Neural cell (in vitro differentiated cells): Measurements from ENCODE around the gene DRD2. TPM values are rescaled to one million over a fixed set of nuclear protein-coding genes. Genes with fewer than 3 reads are reported as not detected.

Source experiments
- H2AFZ ChIP-seq: fragments of 200-600, 300-800 bp; sonication (generic), shearing (Covaris generic); 2 replicates; pipeline ENCODE4 v1.6.0; 2014; ENCODE audit warnings: low read depth, mild to moderate bottlenecking, antibody characterized with exemption, low read length, moderate library complexity
- H3F3A ChIP-seq: fragments of 200-600 bp; shearing (Covaris generic); 2 replicates; pipeline ENCODE4 v1.6.1; 2016; ENCODE audit warnings: mild to moderate bottlenecking, moderate library complexity, mixed read lengths, antibody characterized with exemption, low read length; ENCODE audit not compliant: insufficient read depth, poor library complexity, severe bottlenecking
- H3K27ac ChIP-seq: fragments of 200-600, 300-800 bp; sonication (generic), shearing (Covaris generic); 2 replicates; pipeline ENCODE4 v1.5.1; 2014; ENCODE audit warnings: mild to moderate bottlenecking, low read length, moderate library complexity
- H3K27me3 ChIP-seq: fragments of 300-800, 200-600 bp; sonication (generic), shearing (Covaris generic); 2 replicates; pipeline ENCODE4 v1.6.0; 2014; ENCODE audit warnings: mild to moderate bottlenecking, low read depth, low read length, moderate library complexity; ENCODE audit not compliant: insufficient read depth
- H3K36me3 ChIP-seq: fragments of 300-800, 200-600 bp; sonication (generic), shearing (Covaris generic); 2 replicates; pipeline ENCODE4 v1.5.1; 2014; ENCODE audit warnings: mild to moderate bottlenecking, antibody characterized with exemption, low read length, moderate library complexity; ENCODE audit not compliant: insufficient read depth
- H3K4me2 ChIP-seq: fragments of 300-800, 200-600 bp; sonication (generic), shearing (Covaris generic); 2 replicates; pipeline ENCODE4 v1.6.0; 2014; ENCODE audit warnings: mild to moderate bottlenecking, low read length
- H3K4me3 ChIP-seq: fragments of 300-800, 200-600 bp; sonication (generic), shearing (Covaris generic); 2 replicates; pipeline ENCODE4 v1.5.1; 2014; ENCODE audit warnings: mild to moderate bottlenecking, low read length, moderate library complexity
- H3K79me2 ChIP-seq: fragments of 200-600 bp; shearing (Covaris generic); replicated peaks from 2 replicates; pipeline ENCODE4 v1.6.0; 2014; ENCODE audit warnings: mild to moderate bottlenecking, low read length, moderate library complexity; ENCODE audit not compliant: insufficient read depth
- H3K9ac ChIP-seq: fragments of 300-800, 200-600 bp; sonication (generic), shearing (Covaris generic); 2 replicates; pipeline ENCODE4 v1.6.1; 2016; ENCODE audit warnings: mild to moderate bottlenecking, low read length, mixed read lengths
- H3K9me2 ChIP-seq: fragments of 200-600 bp; shearing (Covaris generic); 2 replicates; pipeline ENCODE4 v1.6.1; 2016; ENCODE audit warnings: mild to moderate bottlenecking, low read length, mixed read lengths; ENCODE audit not compliant: insufficient read depth
- H3K9me3 ChIP-seq: fragments of 200-600, 300-800 bp; sonication (generic), shearing (Covaris generic); 2 replicates; pipeline ENCODE4 v1.6.1; 2016; ENCODE audit warnings: mild to moderate bottlenecking, mixed run types, low read length, moderate library complexity, mixed read lengths
- H4K20me1 ChIP-seq: fragments of 200-600 bp; shearing (Covaris generic); 2 replicates; pipeline ENCODE4 v1.6.1; 2016; ENCODE audit warnings: mild to moderate bottlenecking, mixed run types; ENCODE audit not compliant: insufficient read depth
- EP300 ChIP-seq: fragments of 450-650 bp; conservative IDR thresholded peaks from 2 replicates; pipeline ENCODE4 v1.6.1; 2014; ENCODE audit warnings: antibody characterized with exemption, mild to moderate bottlenecking, moderate library complexity; ENCODE audit not compliant: poor library complexity, severe bottlenecking
- EZH2 ChIP-seq: fragments of 200-600, 300-800 bp; shearing (Covaris generic), sonication (generic); IDR thresholded peaks from 2 replicates; pipeline ENCODE4 v1.6.1; 2014; ENCODE audit warnings: antibody characterized with exemption, low read length, borderline replicate concordance, mild to moderate bottlenecking; ENCODE audit not compliant: insufficient read depth, poor library complexity, severe bottlenecking
- MXI1 ChIP-seq: fragments of 450-650 bp; conservative IDR thresholded peaks from 2 replicates; pipeline ENCODE4 v1.6.1; 2014; ENCODE audit warnings: antibody characterized with exemption, mild to moderate bottlenecking; ENCODE audit not compliant: poor library complexity, severe bottlenecking
- POLR2AphosphoS5 ChIP-seq: IDR thresholded peaks from 2 replicates; pipeline ENCODE4 v1.6.1; 2012
- RAD21 ChIP-seq: fragments of 450-650 bp; conservative IDR thresholded peaks from 2 replicates; pipeline ENCODE4 v1.6.1; 2014; ENCODE audit warnings: antibody characterized with exemption, mild to moderate bottlenecking, moderate library complexity
- SMC3 ChIP-seq: fragments of 450-650 bp; conservative IDR thresholded peaks from 2 replicates; pipeline ENCODE4 v1.6.1; 2014; ENCODE audit warnings: antibody characterized with exemption, mild to moderate bottlenecking, moderate library complexity; ENCODE audit not compliant: poor library complexity
- TAF1 ChIP-seq: IDR thresholded peaks from 2 replicates; pipeline ENCODE4 v1.6.1; 2012; ENCODE audit warnings: low read depth
- polyA plus RNA-seq: library from polyadenylated mRNA; depleted of rRNA; stranded (reverse); fragments of >200 nt; gene quantifications from 2 replicates; pipeline ENCODE4 v1.2.3, GENCODE V29; 2014
- TF ChIP-seq, protein P1 (sequence below): fragments of 450-650 bp; IDR thresholded peaks from 2 replicates; pipeline ENCODE4 v1.5.1; 2014; ENCODE audit warnings: antibody characterized with exemption, mild to moderate bottlenecking, moderate library complexity; ENCODE audit not compliant: poor library complexity, severe bottlenecking

Gene DRD2
- polyA plus RNA-seq, 1 donor from 2014 or later = 0.24 TPM

DNA sequence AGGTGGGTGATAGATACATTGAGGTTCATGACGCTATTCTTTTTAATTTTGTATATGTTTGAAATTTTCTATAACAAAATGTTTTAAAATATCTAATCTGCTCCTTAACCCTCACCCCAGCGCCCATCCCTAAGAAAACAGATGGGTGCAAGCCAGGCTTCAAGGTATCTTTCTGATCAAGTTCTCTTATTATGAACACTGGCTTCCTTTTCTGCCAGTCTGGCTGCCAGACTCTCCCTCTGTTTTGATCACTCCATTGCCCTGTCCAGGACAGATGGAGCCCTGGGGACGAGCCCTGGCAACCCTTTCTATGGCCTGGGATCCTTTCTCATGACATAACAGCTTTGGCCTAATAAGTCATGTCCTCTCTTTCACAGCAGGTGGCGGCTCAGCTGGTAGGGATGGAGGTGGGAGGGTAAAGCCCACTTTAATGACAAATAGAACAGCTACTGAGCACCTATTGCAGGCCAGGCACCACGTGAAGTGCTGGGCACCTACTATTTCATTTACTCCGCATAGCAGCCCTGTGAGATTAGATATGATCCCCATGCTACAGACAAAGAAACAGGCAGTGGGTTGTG lies 38.4 kb downstream of the DRD2 start:
- Histone ChIP-seq H3K27ac (no peak overlapping the region), H3F3A (no peaks in the 10 kb centered on the region), H3K9ac (no peak overlapping the region), H3K9me3 (no peaks in the 10 kb centered on the region), H2AFZ (no peak overlapping the region), H4K20me1 (no peaks in the 10 kb centered on the region), H3K4me3 (no peak overlapping the region), H3K27me3 (no peaks in the 10 kb centered on the region), H3K9me2 (no peaks in the 10 kb centered on the region), H3K36me3 (no peaks in the 10 kb centered on the region), H3K79me2 (no peaks in the 10 kb centered on the region), H3K4me2 (no peak overlapping the region)
- TF ChIP-seq TAF1 (no peak), MXI1 (no peak), EP300 (no peak), EZH2 (no peak), RAD21 (no peak)
- TF ChIP-seq, protein P1, sequence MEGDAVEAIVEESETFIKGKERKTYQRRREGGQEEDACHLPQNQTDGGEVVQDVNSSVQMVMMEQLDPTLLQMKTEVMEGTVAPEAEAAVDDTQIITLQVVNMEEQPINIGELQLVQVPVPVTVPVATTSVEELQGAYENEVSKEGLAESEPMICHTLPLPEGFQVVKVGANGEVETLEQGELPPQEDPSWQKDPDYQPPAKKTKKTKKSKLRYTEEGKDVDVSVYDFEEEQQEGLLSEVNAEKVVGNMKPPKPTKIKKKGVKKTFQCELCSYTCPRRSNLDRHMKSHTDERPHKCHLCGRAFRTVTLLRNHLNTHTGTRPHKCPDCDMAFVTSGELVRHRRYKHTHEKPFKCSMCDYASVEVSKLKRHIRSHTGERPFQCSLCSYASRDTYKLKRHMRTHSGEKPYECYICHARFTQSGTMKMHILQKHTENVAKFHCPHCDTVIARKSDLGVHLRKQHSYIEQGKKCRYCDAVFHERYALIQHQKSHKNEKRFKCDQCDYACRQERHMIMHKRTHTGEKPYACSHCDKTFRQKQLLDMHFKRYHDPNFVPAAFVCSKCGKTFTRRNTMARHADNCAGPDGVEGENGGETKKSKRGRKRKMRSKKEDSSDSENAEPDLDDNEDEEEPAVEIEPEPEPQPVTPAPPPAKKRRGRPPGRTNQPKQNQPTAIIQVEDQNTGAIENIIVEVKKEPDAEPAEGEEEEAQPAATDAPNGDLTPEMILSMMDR = no peak

DNA sequence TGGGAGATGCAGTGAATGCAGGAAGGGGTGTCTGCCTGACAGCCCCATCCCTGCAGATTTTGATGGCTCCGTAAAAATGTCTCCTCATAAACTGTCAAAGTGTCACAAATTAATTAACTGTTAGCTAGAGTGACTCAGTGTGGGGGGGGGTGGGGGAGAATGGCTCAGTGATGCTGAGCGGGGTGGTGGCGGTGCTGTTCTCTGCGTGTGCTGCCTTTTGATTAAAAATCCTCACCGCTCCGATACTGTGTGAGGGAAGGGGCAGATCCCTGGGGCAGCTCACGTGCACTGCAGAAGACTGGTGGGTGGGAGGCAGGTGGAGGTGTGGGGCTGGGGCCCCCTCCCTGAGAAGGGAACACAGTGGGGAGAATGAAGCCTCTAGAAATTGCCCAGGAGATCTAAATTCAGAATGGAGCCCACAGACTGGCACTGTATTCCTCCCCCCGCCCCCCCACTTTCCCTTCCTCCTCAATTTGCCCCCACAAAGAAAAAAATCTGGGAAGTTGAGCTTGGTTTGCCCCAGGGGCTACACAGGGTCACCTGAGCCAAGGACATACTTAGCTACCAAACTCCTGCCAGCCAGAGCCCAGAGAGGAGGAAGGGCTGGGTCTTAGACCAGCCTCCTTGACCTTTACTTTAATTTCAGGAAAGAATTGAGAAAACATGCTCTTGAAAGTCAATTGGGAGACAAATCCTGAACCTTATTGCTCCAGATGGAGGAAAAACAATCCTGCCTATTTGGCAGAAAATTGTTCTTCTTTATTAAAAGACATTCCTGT lies 39.8 kb downstream of the DRD2 start:
- Histone ChIP-seq H3K27me3 (no peaks in the 10 kb centered on the region), H3K36me3 (no peaks in the 10 kb centered on the region), H3K4me3 (no peak overlapping the region), H3K27ac (no peak overlapping the region), H3F3A (no peaks in the 10 kb centered on the region), H2AFZ (no peak overlapping the region), H3K4me2 (no peak overlapping the region), H3K9me2 (no peaks in the 10 kb centered on the region), H3K9me3 (no peaks in the 10 kb centered on the region), H3K79me2 (no peaks in the 10 kb centered on the region), H4K20me1 (no peaks in the 10 kb centered on the region), H3K9ac (peak overlapping the region; percentile 16)
- TF ChIP-seq SMC3 = no peak
- TF ChIP-seq POLR2AphosphoS5 = peak; percentile 28

DNA sequence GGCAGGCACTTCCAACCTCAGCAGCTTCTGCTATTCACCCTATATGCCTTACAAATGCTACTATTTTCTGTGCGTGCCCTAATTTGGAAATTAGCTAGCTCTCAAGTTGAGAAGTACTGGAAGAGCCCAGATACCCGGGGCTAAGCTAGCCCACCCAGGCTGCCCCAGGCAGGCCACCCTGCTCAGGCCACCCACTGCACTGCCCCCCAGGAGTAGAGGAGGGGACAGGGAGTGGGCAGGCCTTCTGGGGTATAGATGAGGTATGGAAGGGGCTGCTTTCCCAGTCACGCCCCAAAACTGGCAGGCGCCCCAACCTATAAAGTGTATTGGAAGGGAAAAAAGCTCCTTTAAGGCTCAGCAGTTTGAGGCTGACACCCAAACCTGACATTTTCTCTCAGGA lies 43.5 kb downstream of the DRD2 start:
- H3F3A ChIP-seq = no peaks in the 10 kb centered on the region
- no peaks in the 10 kb centered on the region for H3K9me3 ChIP-seq
- TF ChIP-seq MXI1 = no peak
- H3K27me3 ChIP-seq = no peaks in the 10 kb centered on the region
- no peaks in the 10 kb centered on the region for H3K9me2 ChIP-seq
- no peak overlapping the region for H3K27ac ChIP-seq
- H3K9ac ChIP-seq = no peak overlapping the region
- no peak overlapping the region for H3K4me3 ChIP-seq
- no peaks in the 10 kb centered on the region for H4K20me1 ChIP-seq
- H3K4me2 ChIP-seq = no peak overlapping the region
- H3K79me2 ChIP-seq = no peaks in the 10 kb centered on the region
- H2AFZ ChIP-seq = no peak overlapping the region
- no peaks in the 10 kb centered on the region for H3K36me3 ChIP-seq
